HG03139 (cell line): ENCODE measurements around the gene GLO1.

Source experiments
- ATAC-seq: cut with Tn5 transposase; IDR thresholded peaks from one replicate; pipeline ENCODE4 v1.9.1; 2021; ENCODE audit not compliant: unreplicated experiment

Gene GLO1

GRCh38 chr6:38631186-38631783 lies 71.7 kb downstream of the GLO1 start:
- no peak for ATAC-seq
